ENCODE data around the gene FOXE3. TPM values are rescaled to one million over a fixed set of nuclear protein-coding genes. Genes with fewer than 3 reads are reported as not detected.
"Not testable (repeated sequence)": the region's sequence is repeated elsewhere in the genome, so short reads cannot be mapped to it uniquely, and the experiment has no call there.

FOXE3 gene
- total RNA-seq, 1 donor from 2014 or later: not detected

- no peaks in the 10 kb centered on the region for H3K36me3 Mint-ChIP-seq (ENCODE audit: low read depth, unreplicated experiment)
- no peak overlapping the region for H3K4me3 Mint-ChIP-seq (ENCODE audit: unreplicated experiment)
- no peaks in the 10 kb centered on the region for H3K4me1 Mint-ChIP-seq (ENCODE audit: unreplicated experiment)
- H3K27ac Mint-ChIP-seq (ENCODE audit: unreplicated experiment): no peak overlapping the region
- no peak for TF ChIP-seq CTCF (IDR thresholded peaks at IDR 0.05; ENCODE audit: unreplicated experiment)
- no peak for DNase-seq (ENCODE audit: low spot score)
- H3K9me3 Mint-ChIP-seq (ENCODE audit: unreplicated experiment): no peaks in the 10 kb centered on the region
- peaks cover 20% of the 10 kb centered on the region for H3K27me3 Mint-ChIP-seq (ENCODE audit: unreplicated experiment)
Observed at GRCh38 chr1:47452426-47452825, 36.3 kb downstream of the FOXE3 start.

- H3K4me3 Mint-ChIP-seq (ENCODE audit: unreplicated experiment); H3K4me1 Mint-ChIP-seq (ENCODE audit: unreplicated experiment); DNase-seq (ENCODE audit: low spot score); H3K27ac Mint-ChIP-seq (ENCODE audit: unreplicated experiment); H3K36me3 Mint-ChIP-seq (ENCODE audit: low read depth, unreplicated experiment); H3K9me3 Mint-ChIP-seq (ENCODE audit: unreplicated experiment): not testable (repeated sequence)
- H3K27me3 Mint-ChIP-seq (ENCODE audit: unreplicated experiment): peaks cover 21% of the 10 kb centered on the region
Observed at GRCh38 chr1:47453910-47454309, 37.8 kb downstream of the FOXE3 start.

- Mint-ChIP-seq H3K4me1 (ENCODE audit: unreplicated experiment) (no peaks in the 10 kb centered on the region), H3K4me3 (ENCODE audit: unreplicated experiment) (no peak overlapping the region), H3K9me3 (ENCODE audit: unreplicated experiment) (no peaks in the 10 kb centered on the region), H3K27ac (ENCODE audit: unreplicated experiment) (no peak overlapping the region), H3K27me3 (ENCODE audit: unreplicated experiment) (peaks cover 15% of the 10 kb centered on the region), H3K36me3 (ENCODE audit: low read depth, unreplicated experiment) (no peaks in the 10 kb centered on the region)
- DNase-seq (ENCODE audit: low spot score): no peak
- TF ChIP-seq CTCF (IDR thresholded peaks at IDR 0.05; ENCODE audit: unreplicated experiment): no peak
Observed at GRCh38 chr1:47456250-47456649, 40.2 kb downstream of the FOXE3 start.

GRCh38 chr1:47457547-47457946 lies 41.5 kb downstream of the FOXE3 start:
- not testable (repeated sequence) for DNase-seq (ENCODE audit: low spot score); H3K4me3 Mint-ChIP-seq (ENCODE audit: unreplicated experiment); H3K4me1 Mint-ChIP-seq (ENCODE audit: unreplicated experiment); H3K27ac Mint-ChIP-seq (ENCODE audit: unreplicated experiment); H3K9me3 Mint-ChIP-seq (ENCODE audit: unreplicated experiment); H3K36me3 Mint-ChIP-seq (ENCODE audit: low read depth, unreplicated experiment)
- peaks cover 11% of the 10 kb centered on the region for H3K27me3 Mint-ChIP-seq (ENCODE audit: unreplicated experiment)

- no peak for DNase-seq (ENCODE audit: low spot score)
- Mint-ChIP-seq H3K27ac (ENCODE audit: unreplicated experiment) (no peak overlapping the region), H3K36me3 (ENCODE audit: low read depth, unreplicated experiment) (no peaks in the 10 kb centered on the region), H3K27me3 (ENCODE audit: unreplicated experiment) (peaks cover 13% of the 10 kb centered on the region), H3K4me3 (ENCODE audit: unreplicated experiment) (no peak overlapping the region), H3K4me1 (ENCODE audit: unreplicated experiment) (no peaks in the 10 kb centered on the region), H3K9me3 (ENCODE audit: unreplicated experiment) (no peaks in the 10 kb centered on the region)
- TF ChIP-seq CTCF (IDR thresholded peaks at IDR 0.05; ENCODE audit: unreplicated experiment): no peak
Observed at GRCh38 chr1:47459253-47459788, 43.2 kb downstream of the FOXE3 start.

GRCh38 chr1:47460040-47460439 lies 44.0 kb downstream of the FOXE3 start:
- Mint-ChIP-seq H3K4me1 (ENCODE audit: unreplicated experiment) (no peaks in the 10 kb centered on the region), H3K27me3 (ENCODE audit: unreplicated experiment) (peaks cover 10% of the 10 kb centered on the region), H3K9me3 (ENCODE audit: unreplicated experiment) (no peaks in the 10 kb centered on the region), H3K27ac (ENCODE audit: unreplicated experiment) (no peak overlapping the region), H3K4me3 (ENCODE audit: unreplicated experiment) (no peak overlapping the region), H3K36me3 (ENCODE audit: low read depth, unreplicated experiment) (no peaks in the 10 kb centered on the region)
- no peak for DNase-seq (ENCODE audit: low spot score)
- no peak for TF ChIP-seq CTCF (IDR thresholded peaks at IDR 0.05; ENCODE audit: unreplicated experiment)

Data from endothelial cell (in vitro differentiated cells).